Spinal cord (tissue), 10 donors: ENCODE results near the gene TNFRSF14. TPM values are rescaled to one million over a fixed set of nuclear protein-coding genes. Genes with fewer than 3 reads are reported as not detected.

Source experiments
- DNase-seq, 6 donors: peaks; one replicate each; pipeline versions ENCODE4 v3.0.0 to v3.0.0-alpha.2; 2013 to 2015; ENCODE audit warnings: low spot score in 6 of 6, low read depth in 4 of 6
- H3K27ac ChIP-seq: one replicate; pipeline ENCODE4 v1.5.1; 2013; ENCODE audit warnings: low read depth, low read length, control low read depth
- H3K27me3 ChIP-seq: one replicate; pipeline ENCODE4 v1.6.1; 2013; ENCODE audit warnings: low read length; ENCODE audit not compliant: control insufficient read depth, insufficient read depth
- H3K36me3 ChIP-seq: one replicate; pipeline ENCODE4 v1.6.1; 2013; ENCODE audit warnings: low read length; ENCODE audit not compliant: control insufficient read depth, insufficient read depth
- H3K4me1 ChIP-seq: one replicate; pipeline ENCODE4 v1.6.1; 2013; ENCODE audit warnings: low read length; ENCODE audit not compliant: control insufficient read depth, insufficient read depth
- H3K4me3 ChIP-seq: one replicate; pipeline ENCODE4 v1.5.1; 2013; ENCODE audit warnings: low read depth, low read length, control low read depth
- H3K9me3 ChIP-seq: one replicate; pipeline ENCODE4 v1.6.1; 2013; ENCODE audit warnings: low read length; ENCODE audit not compliant: control insufficient read depth, insufficient read depth
- WGBS: methylation state at CpG from one replicate; pipeline ENCODE4 v1.1.5; 2013; ENCODE audit warnings: missing lambda C conversion rate; ENCODE audit not compliant: insufficient coverage; 5-methylcytosine and 5-hydroxymethylcytosine counted together
- polyA plus RNA-seq, 2 donors: library from polyadenylated mRNA; unstranded; fragments of 120-200 nt; gene quantifications; one replicate each; pipeline ENCODE4 v1.2.1, GENCODE V29; 2013; ENCODE audit not compliant: insufficient read length in 2 of 2
- total RNA-seq, 2 donors: library from RNA; depleted of rRNA in 1 of 2; stranded (reverse); fragments of 120-200 nt in 1 of 2; fragments of >200 nt in 1 of 2; gene quantifications; one replicate each; pipeline versions ENCODE4 v1.2.3 to v1.2.4, GENCODE V29; 2013 to 2014
- donor health status: healthy.

TNFRSF14 gene
- total and polyA plus RNA-seq, 4 donors = 7.2 to 20.4 (median 12.3) TPM

DNA sequence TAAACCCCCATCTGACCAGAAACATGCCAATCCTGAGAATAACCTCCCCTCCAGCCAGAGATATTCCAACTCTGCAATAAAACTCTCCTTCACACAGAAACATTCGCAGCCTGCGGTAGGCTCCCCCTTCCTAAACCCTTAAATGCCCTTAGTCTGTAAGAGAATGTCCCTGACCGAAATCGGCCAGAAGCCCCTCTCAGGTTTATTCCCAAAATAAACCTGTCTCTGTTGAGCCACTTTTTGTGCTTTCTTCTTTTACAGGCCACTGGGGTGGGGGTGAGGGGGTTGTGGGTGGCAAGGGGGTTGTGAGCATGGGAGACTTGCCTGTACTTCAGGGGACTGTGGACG is 35.0 kb downstream of the TNFRSF14 start:
- Histone ChIP-seq H3K4me3 (no peak overlapping the region), H3K36me3 (peaks cover 36% of the 10 kb centered on the region), H3K4me1 (peaks cover 33% of the 10 kb centered on the region), H3K27me3 (no peaks in the 10 kb centered on the region), H3K9me3 (no peaks in the 10 kb centered on the region), H3K27ac (no peak overlapping the region)
- no peak for DNase-seq
- 84% methylated on average over 2 of the region's 5 CpGs for WGBS

GRCh38 chr1:2591581-2592261 is 35.5 kb downstream of the TNFRSF14 start:
- WGBS = 97% methylated on average over 6 of the region's 12 CpGs
- Histone ChIP-seq H3K36me3 (peaks cover 36% of the 10 kb centered on the region), H3K4me1 (peaks cover 33% of the 10 kb centered on the region), H3K27ac (no peak overlapping the region), H3K4me3 (no peak overlapping the region), H3K27me3 (no peaks in the 10 kb centered on the region), H3K9me3 (no peaks in the 10 kb centered on the region)
- DNase-seq = no peak

DNA sequence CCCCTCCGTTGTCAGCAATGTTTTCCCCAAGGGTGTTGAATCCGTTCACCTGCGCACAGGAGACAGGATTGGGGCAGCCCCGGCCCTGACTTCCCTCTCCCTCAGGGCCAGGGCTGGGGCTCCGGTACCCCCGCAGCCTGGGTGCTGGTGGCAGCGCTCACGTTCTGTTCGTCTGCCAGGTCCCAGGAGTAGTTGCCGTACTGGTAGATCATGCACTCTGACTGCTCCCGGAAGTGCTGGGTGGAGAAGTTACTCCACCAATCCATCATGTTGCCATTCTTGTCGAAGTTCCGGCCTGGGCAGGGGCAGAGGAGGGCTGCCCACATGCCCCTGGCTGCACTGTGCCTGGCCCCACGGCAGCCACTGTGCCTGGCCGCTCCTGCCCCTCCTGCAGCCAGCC is 36.5 kb downstream of the TNFRSF14 start:
- H3K27me3 ChIP-seq = no peaks in the 10 kb centered on the region
- DNase-seq = no peak

DNA sequence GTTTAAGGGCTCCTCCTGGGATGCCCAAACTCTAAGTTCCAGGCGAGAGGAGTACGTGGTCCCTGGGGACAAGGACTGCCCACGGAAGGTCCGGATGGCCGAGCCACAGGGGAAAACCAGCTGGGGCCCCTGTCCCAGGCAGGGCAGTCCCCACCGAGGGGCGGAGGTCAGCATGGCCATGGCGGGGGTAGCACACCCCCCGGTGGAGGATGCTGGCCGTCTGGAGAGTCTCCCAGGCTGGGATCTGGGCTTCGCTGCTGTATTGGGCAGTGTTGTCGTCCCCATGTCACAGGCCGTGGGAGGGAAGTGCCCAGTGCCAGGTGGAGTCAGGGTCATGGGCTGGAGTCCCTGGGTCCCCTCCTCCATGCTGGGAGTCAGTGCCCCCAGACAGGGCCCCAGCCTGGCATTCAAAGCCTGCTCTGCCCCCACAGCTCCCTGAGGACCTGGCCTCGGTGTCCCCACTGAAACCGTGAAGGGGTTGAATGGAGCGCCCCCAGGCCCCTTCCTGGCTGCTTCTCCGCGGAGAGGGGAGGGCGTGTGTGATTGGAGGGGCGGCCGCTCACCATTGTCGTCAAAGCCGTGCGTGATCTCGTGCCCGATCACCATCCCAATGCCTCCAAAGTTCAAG is 37.2 kb downstream of the TNFRSF14 start:
- Histone ChIP-seq H3K4me1 (peaks cover 20% of the 10 kb centered on the region), H3K9me3 (peaks cover 2% of the 10 kb centered on the region), H3K27ac (no peak overlapping the region), H3K27me3 (no peaks in the 10 kb centered on the region), H3K4me3 (no peak overlapping the region), H3K36me3 (peaks cover 29% of the 10 kb centered on the region)
- DNase-seq = no peak
- 64% methylated on average over 25 of the region's 26 CpGs for WGBS

More for the DNA sequence above, 36.5 kb downstream of the TNFRSF14 start:
- 82% methylated on average over 15 of the region's 15 CpGs for WGBS
- no peak overlapping the region for H3K27ac ChIP-seq
- H3K9me3 ChIP-seq = no peaks in the 10 kb centered on the region
- H3K36me3 ChIP-seq = peaks cover 36% of the 10 kb centered on the region
- H3K4me3 ChIP-seq = no peak overlapping the region
- peaks cover 27% of the 10 kb centered on the region for H3K4me1 ChIP-seq

GRCh38 chr1:2594001-2594640 is 38.0 kb downstream of the TNFRSF14 start:
- 68% methylated on average over 15 of the region's 20 CpGs for WGBS
- no peak overlapping the region for H3K4me3 ChIP-seq
- H3K27me3 ChIP-seq = no peaks in the 10 kb centered on the region
- H3K36me3 ChIP-seq = peaks cover 22% of the 10 kb centered on the region
- H3K9me3 ChIP-seq = peaks cover 4% of the 10 kb centered on the region
- H3K4me1 ChIP-seq = peaks cover 12% of the 10 kb centered on the region
- no peak overlapping the region for H3K27ac ChIP-seq
- DNase-seq = peak in 3 of 6 donors; percentile 4 to 63 (median 53)

GRCh38 chr1:2594641-2595131 is 38.5 kb downstream of the TNFRSF14 start:
- Histone ChIP-seq H3K9me3 (peaks cover 4% of the 10 kb centered on the region), H3K27me3 (no peaks in the 10 kb centered on the region), H3K27ac (no peak overlapping the region), H3K4me3 (no peak overlapping the region), H3K4me1 (peaks cover 11% of the 10 kb centered on the region), H3K36me3 (peaks cover 16% of the 10 kb centered on the region)
- no peak for DNase-seq
- WGBS = 93% methylated on average over 17 of the region's 17 CpGs

GRCh38 chr1:2595261-2595811 is 39.2 kb downstream of the TNFRSF14 start:
- WGBS = 83% methylated on average over 19 of the region's 19 CpGs

GRCh38 chr1:2595812-2596529 is 39.8 kb downstream of the TNFRSF14 start:
- Histone ChIP-seq H3K27me3 (no peaks in the 10 kb centered on the region), H3K4me3 (no peak overlapping the region), H3K4me1 (peaks cover 11% of the 10 kb centered on the region), H3K9me3 (peaks cover 4% of the 10 kb centered on the region), H3K36me3 (peaks cover 4% of the 10 kb centered on the region), H3K27ac (no peak overlapping the region)
- DNase-seq = no peak
- WGBS = 85% methylated on average over 31 of the region's 31 CpGs

More at GRCh38 chr1:2595261-2595811, 39.2 kb downstream of the TNFRSF14 start:
- no peak for DNase-seq
- Histone ChIP-seq H3K4me1 (peaks cover 11% of the 10 kb centered on the region), H3K27me3 (no peaks in the 10 kb centered on the region), H3K36me3 (peaks cover 10% of the 10 kb centered on the region), H3K4me3 (no peak overlapping the region), H3K9me3 (peaks cover 4% of the 10 kb centered on the region), H3K27ac (no peak overlapping the region)
